Activated CD8-positive, alpha-beta T cell treated with anti-CD3 and anti-CD28 coated beads for 36 hours (primary cell): ENCODE results near the gene ID1. TPM values are rescaled to one million over a fixed set of nuclear protein-coding genes. Genes with fewer than 3 reads are reported as not detected.
A peak's percentile ranks its signal among the peaks of the same experiment; 100 is the strongest.

Experiments used
- ATAC-seq: fragments of 200-7000 bp; cut with Tn5 transposase; one replicate; pipeline ENCODE4 v1.10.0; 2021; ENCODE audit warnings: mild to moderate bottlenecking, moderate library complexity
- CTCF ChIA-PET: fragments of 350-600 bp; sonication (Branson Sonifier 250); formaldehyde crosslinking; loops from one replicate; lab custom pipeline; 2021; ENCODE audit warnings: antibody characterized with exemption; lab: Charles Lee
- POLR2A ChIA-PET: fragments of 350-600 bp; sonication (Branson Sonifier 250); formaldehyde crosslinking; loops from one replicate; lab custom pipeline; 2021; ENCODE audit warnings: antibody characterized with exemption; lab: Charles Lee
- DNase-seq: peaks from one replicate; pipeline ENCODE4 v3.0.0-alpha.2; 2020
- H3K27ac Mint-ChIP-seq: one replicate; pipeline ENCODE4 v1.8.0; 2021; ENCODE audit warnings: mild to moderate bottlenecking, mixed read lengths
- H3K27me3 Mint-ChIP-seq: one replicate; pipeline ENCODE4 v1.8.0; 2021; ENCODE audit warnings: mixed read lengths
- H3K36me3 Mint-ChIP-seq: one replicate; pipeline ENCODE4 v1.8.0; 2021; ENCODE audit warnings: low read depth, mixed read lengths
- H3K4me1 Mint-ChIP-seq: one replicate; pipeline ENCODE4 v1.8.0; 2021; ENCODE audit warnings: low read depth, mixed read lengths
- H3K4me3 Mint-ChIP-seq: one replicate; pipeline ENCODE4 v1.8.0; 2021; ENCODE audit warnings: mild to moderate bottlenecking, moderate library complexity, mixed read lengths
- H3K9me3 Mint-ChIP-seq: one replicate; pipeline ENCODE4 v1.8.0; 2021; ENCODE audit warnings: mixed read lengths
- intact Hi-C: fragments of 100-400 bp; cut with micrococcal nuclease; formaldehyde crosslinking; loops from one replicate; pipeline ENCODE4 v1.10.0; 2022
- total RNA-seq, 2 experiments: library from RNA; stranded (reverse); gene quantifications; one replicate each; pipeline ENCODE4 v1.2.3, GENCODE V29; 2021
- TF ChIP-seq, protein P1 (sequence below): fragments of 200-600 bp; IDR thresholded peaks from one replicate; pipeline ENCODE4 v1.8.0; 2022; ENCODE audit warnings: antibody characterized with exemption, mild to moderate bottlenecking

Gene ID1
- total RNA-seq, 2 experiments from 2014 or later: 0.41 to 0.54 TPM

DNA sequence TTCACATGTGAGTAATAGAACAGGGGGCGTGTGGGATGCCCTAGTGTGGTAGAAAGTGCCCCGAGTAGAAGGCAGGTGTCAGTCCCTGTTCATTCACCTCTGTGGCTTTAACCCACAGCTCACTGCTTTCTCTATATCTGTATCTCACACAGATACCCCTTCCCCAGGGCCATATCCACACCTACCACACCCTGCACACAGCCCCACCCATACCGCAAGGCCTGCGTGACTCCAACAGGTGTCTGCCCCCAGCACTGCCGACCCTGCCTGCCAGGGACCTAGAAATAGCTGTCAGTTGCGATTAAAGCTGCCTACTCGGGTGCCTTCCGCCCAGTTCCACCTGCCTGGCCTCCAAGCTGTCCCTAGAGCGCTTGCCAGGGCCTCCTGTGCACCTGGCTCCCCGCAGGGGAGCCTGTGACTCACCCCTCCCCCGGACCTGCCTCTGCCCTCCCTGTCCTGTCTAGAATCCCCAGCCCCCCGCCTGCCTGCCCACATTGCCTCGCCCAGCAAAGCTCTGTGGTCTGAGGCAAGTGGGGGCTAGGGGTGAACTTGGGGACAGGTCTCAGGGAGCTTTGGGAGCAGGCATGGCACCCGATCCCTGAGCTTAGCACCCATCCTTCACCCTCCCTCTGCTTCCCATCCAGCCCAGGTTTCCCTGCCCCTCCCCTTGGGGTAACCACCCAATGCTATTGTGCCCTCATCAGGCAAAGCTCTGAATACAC is 38.3 kb upstream of the ID1 start:
- TF ChIP-seq, protein P1, sequence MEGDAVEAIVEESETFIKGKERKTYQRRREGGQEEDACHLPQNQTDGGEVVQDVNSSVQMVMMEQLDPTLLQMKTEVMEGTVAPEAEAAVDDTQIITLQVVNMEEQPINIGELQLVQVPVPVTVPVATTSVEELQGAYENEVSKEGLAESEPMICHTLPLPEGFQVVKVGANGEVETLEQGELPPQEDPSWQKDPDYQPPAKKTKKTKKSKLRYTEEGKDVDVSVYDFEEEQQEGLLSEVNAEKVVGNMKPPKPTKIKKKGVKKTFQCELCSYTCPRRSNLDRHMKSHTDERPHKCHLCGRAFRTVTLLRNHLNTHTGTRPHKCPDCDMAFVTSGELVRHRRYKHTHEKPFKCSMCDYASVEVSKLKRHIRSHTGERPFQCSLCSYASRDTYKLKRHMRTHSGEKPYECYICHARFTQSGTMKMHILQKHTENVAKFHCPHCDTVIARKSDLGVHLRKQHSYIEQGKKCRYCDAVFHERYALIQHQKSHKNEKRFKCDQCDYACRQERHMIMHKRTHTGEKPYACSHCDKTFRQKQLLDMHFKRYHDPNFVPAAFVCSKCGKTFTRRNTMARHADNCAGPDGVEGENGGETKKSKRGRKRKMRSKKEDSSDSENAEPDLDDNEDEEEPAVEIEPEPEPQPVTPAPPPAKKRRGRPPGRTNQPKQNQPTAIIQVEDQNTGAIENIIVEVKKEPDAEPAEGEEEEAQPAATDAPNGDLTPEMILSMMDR: no peak
- Mint-ChIP-seq H3K36me3 (peaks cover 28% of the 10 kb centered on the region), H3K4me3 (no peak overlapping the region), H3K9me3 (no peaks in the 10 kb centered on the region), H3K27me3 (no peaks in the 10 kb centered on the region), H3K4me1 (peaks cover 37% of the 10 kb centered on the region), H3K27ac (peak overlapping the region; percentile 28)
- DNase-seq (peak; percentile 53), ATAC-seq (peak; percentile 38)
- ChIA-PET CTCF (interaction anchor here (0.9 to 30.6 kb wide), 9 partner anchors 8 to 156 kb away, joined by 3 to 1008 read pairs (median 4); partner anchors contain the start of genes BCL2L1 and ID1), POLR2A (interaction anchor here (0.6 to 6.0 kb wide), 4 partner anchors 19 to 157 kb away, joined by 3 to 38 read pairs (median 4); partner anchors contain the start of gene ID1)
- intact Hi-C loops: no loop called here

DNA sequence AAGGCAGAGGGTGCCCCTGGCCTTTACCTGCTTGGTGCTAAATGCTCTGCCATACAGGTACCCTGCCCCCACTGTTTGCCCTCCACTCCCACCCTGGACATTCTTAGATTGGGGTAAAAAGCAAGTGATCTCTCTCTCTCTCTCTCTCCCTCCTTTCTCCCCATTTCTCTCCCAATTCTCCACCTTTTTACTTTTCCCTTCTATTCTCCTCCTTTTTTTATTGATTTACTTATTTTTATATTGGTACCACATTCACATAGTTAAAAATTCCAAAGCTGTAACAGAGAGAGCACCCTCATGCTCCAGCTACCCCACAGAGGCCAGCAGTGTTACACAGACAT is 37.7 kb upstream of the ID1 start:
- H3K27me3 Mint-ChIP-seq: no peaks in the 10 kb centered on the region
- no peak overlapping the region for H3K4me3 Mint-ChIP-seq
- ATAC-seq (no peak), DNase-seq (no peak)
- intact Hi-C loops: no loop called here
- POLR2A ChIA-PET: interaction anchor here (0.6 to 6.0 kb wide), 6 partner anchors 16 to 156 kb away, joined by 3 to 38 read pairs (median 4); partner anchors contain the start of gene ID1
- CTCF ChIA-PET: interaction anchor here (0.9 to 30.6 kb wide), 10 partner anchors 9 to 156 kb away, joined by 3 to 1008 read pairs (median 9); partner anchors contain the start of genes BCL2L1 and ID1
- no peaks in the 10 kb centered on the region for H3K9me3 Mint-ChIP-seq
- peak overlapping the region; percentile 28 for H3K27ac Mint-ChIP-seq
- H3K36me3 Mint-ChIP-seq: peaks cover 25% of the 10 kb centered on the region
- H3K4me1 Mint-ChIP-seq: peaks cover 41% of the 10 kb centered on the region
- TF ChIP-seq, protein P1: no peak

DNA sequence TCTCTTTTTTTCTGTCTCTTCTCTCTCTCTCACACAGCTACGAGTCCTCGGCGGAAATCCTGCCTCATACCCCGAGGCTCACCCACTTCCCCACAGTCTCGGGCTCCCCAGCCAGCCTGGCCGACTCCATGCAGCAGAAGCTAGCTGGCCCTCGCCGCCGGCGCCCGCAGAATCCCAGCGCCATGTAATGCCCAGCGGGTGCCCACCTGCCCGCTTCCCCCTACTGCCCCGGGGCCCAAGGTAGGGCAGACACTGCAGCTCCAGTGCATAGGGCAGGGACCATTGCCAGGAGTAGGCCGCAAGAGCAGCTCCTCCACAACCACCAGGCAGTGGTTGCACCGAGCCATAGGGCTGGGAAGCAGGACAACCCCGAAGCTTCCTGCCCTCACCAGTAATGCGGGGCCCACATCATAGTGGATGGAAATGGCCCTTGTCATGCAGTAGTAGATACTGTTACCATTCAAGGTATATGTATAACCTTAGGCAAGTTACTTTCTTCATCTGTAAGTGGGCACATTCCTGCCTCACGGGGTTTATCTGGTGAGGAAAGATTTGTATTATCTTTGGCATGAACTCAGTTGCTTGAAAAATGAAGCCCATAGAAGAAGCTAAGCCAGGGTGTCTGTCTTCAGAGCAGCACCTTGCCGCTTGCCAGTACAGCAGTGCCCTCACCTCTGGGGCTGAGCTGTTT is 36.9 kb upstream of the ID1 start:
- Mint-ChIP-seq H3K36me3 (peaks cover 19% of the 10 kb centered on the region), H3K4me1 (peaks cover 45% of the 10 kb centered on the region), H3K4me3 (no peak overlapping the region), H3K9me3 (no peaks in the 10 kb centered on the region), H3K27me3 (no peaks in the 10 kb centered on the region), H3K27ac (no peak overlapping the region)
- TF ChIP-seq, protein P1: no peak
- ChIA-PET CTCF (interaction anchor here (0.6 to 30.6 kb wide), 11 partner anchors 9 to 155 kb away, joined by 3 to 1008 read pairs (median 12); partner anchors contain the start of genes BCL2L1, HM13 and ID1), POLR2A (interaction anchor here (0.5 to 6.0 kb wide), 7 partner anchors 14 to 46 kb away, joined by 3 to 38 read pairs (median 3); partner anchors contain the start of gene ID1)
- DNase-seq (no peak), ATAC-seq (no peak)
- intact Hi-C loops: no loop called here

DNA sequence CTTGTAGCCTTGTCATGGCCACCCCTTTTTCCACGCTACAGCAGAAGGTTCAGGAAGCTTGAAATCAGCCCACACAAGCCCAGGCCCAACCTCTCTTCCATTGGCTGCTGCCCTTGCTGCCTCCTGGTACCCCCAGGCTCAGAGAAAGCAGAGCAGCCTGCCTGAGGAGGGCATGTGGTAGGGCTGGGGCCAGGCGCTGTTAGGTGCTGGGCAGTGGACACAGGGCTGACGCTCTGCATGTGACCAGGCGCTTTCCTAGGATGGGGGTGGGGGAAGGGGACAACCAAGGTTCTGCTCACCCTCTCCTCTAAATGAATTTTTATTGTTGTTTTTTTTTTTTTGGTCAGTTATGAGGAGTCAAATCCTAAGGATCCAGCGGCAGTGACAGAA is 36.3 kb upstream of the ID1 start:
- ATAC-seq: no peak
- TF ChIP-seq, protein P1: no peak
- Mint-ChIP-seq H3K4me1 (peaks cover 51% of the 10 kb centered on the region), H3K9me3 (no peaks in the 10 kb centered on the region), H3K4me3 (no peak overlapping the region), H3K27ac (no peak overlapping the region), H3K36me3 (peaks cover 19% of the 10 kb centered on the region), H3K27me3 (no peaks in the 10 kb centered on the region)
- no peak for DNase-seq
- CTCF ChIA-PET: interaction anchor here (0.9 to 30.6 kb wide), 13 partner anchors 9 to 154 kb away, joined by 3 to 1008 read pairs (median 8); partner anchors contain the start of genes BCL2L1 and ID1
- POLR2A ChIA-PET: interaction anchor here (0.5 to 6.0 kb wide), 2 partner anchors 37 to 45 kb away, joined by 3 to 38 read pairs; partner anchors contain the start of gene ID1
- intact Hi-C loops: no loop called here
